Chondrocyte (in vitro differentiated cells): ENCODE measurements around the gene COA6. TPM values are rescaled to one million over a fixed set of nuclear protein-coding genes. Genes with fewer than 3 reads are reported as not detected.

Experiments used
- DNase-seq: peaks from one replicate; pipeline ENCODE4 v3.0.0; 2021; ENCODE audit warnings: mixed read lengths, low spot score
- H3K27ac Mint-ChIP-seq: one replicate; pipeline ENCODE4 v1.8.0; 2021; ENCODE audit warnings: mild to moderate bottlenecking, moderate library complexity, mixed read lengths; ENCODE audit not compliant: unreplicated experiment
- H3K27me3 Mint-ChIP-seq: 2 replicates; pipeline ENCODE4 v1.8.0; 2021; ENCODE audit warnings: low read depth, mixed read lengths
- H3K36me3 Mint-ChIP-seq: 2 replicates; pipeline ENCODE4 v1.8.0; 2021; ENCODE audit warnings: low read depth, mixed read lengths
- H3K4me1 Mint-ChIP-seq: 2 replicates; pipeline ENCODE4 v1.8.0; 2021; ENCODE audit warnings: low read depth, mild to moderate bottlenecking, mixed read lengths
- H3K4me3 Mint-ChIP-seq: one replicate; pipeline ENCODE4 v1.8.0; 2021; ENCODE audit warnings: mild to moderate bottlenecking, moderate library complexity, mixed read lengths; ENCODE audit not compliant: unreplicated experiment
- H3K9me3 Mint-ChIP-seq: 2 replicates; pipeline ENCODE4 v1.8.0; 2021; ENCODE audit warnings: low read depth, mixed read lengths
- CTCF ChIP-seq: fragments of 200-600 bp; sonication (generic); IDR thresholded peaks from 2 replicates; pipeline ENCODE4 v1.5.0; 2021; ENCODE audit warnings: antibody characterized with exemption, mild to moderate bottlenecking, moderate library complexity
- total RNA-seq: library from RNA; stranded (reverse); gene quantifications from 3 replicates; pipeline ENCODE4 v1.2.1, GENCODE V29; 2021

COA6 gene
- total RNA-seq, 1 donor from 2014 or later: 16.1 TPM

- no peaks in the 10 kb centered on the region for H3K27me3 Mint-ChIP-seq
- no peak for DNase-seq
- no peak overlapping the region for H3K4me3 Mint-ChIP-seq
- H3K9me3 Mint-ChIP-seq: no peaks in the 10 kb centered on the region
- H3K27ac Mint-ChIP-seq: no peak overlapping the region
- H3K36me3 Mint-ChIP-seq: peaks cover 10% of the 10 kb centered on the region
- no peaks in the 10 kb centered on the region for H3K4me1 Mint-ChIP-seq
- TF ChIP-seq CTCF: no peak
Measured at GRCh38 chr1:234401658-234402057, 28.4 kb downstream of the COA6 start.

DNA sequence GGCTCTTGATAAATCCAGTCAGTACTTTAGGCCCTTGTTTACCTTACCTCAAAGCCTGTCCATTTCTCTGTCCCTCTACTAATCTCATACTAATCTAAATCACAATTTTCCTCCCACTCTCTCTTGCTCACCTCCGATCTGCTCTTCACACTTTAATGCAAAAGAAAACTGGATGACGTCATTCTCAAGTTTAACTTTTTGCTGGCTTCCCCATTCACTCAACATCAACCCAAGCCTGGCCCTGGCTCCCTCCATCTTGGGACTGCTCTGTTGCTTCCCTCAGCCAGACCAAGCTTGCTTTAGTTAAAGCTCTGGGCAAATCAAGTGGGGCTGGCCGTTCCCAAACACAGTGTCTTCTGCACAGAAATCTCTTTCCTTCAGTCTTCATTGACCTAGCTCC lies 29.7 kb downstream of the COA6 start:
- Mint-ChIP-seq H3K36me3 (peaks cover 11% of the 10 kb centered on the region), H3K27me3 (no peaks in the 10 kb centered on the region), H3K27ac (no peak overlapping the region), H3K4me3 (no peak overlapping the region), H3K4me1 (no peaks in the 10 kb centered on the region), H3K9me3 (no peaks in the 10 kb centered on the region)
- DNase-seq: no peak
- TF ChIP-seq CTCF: no peak

DNA sequence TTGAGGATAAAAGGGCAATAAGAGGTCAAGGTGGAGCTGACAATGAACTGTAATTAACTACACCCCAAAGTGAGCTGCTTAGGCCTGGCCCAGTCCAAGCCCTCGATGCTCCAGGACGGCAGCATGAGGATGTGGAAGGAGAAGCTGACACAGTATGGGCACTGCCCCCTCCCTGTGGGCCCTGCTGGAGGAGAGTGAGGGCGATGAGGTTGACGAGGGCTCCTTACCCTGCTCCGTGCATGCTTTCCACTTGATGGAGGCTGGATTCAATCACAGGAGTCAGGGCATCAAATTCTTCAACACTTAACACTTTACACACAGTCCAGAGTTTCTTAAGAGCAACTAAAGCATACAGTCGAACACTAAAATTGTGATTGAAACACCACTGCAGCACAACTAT lies 32.4 kb downstream of the COA6 start:
- no peaks in the 10 kb centered on the region for H3K27me3 Mint-ChIP-seq
- no peaks in the 10 kb centered on the region for H3K4me1 Mint-ChIP-seq
- no peak overlapping the region for H3K4me3 Mint-ChIP-seq
- H3K27ac Mint-ChIP-seq: no peak overlapping the region
- no peak for DNase-seq
- H3K9me3 Mint-ChIP-seq: no peaks in the 10 kb centered on the region
- H3K36me3 Mint-ChIP-seq: peaks cover 13% of the 10 kb centered on the region
- no peak for TF ChIP-seq CTCF

GRCh38 chr1:234406871-234407270 lies 33.6 kb downstream of the COA6 start:
- no peaks in the 10 kb centered on the region for H3K27me3 Mint-ChIP-seq
- no peaks in the 10 kb centered on the region for H3K4me1 Mint-ChIP-seq
- no peak overlapping the region for H3K4me3 Mint-ChIP-seq
- DNase-seq: no peak
- H3K27ac Mint-ChIP-seq: no peak overlapping the region
- H3K36me3 Mint-ChIP-seq: peaks cover 13% of the 10 kb centered on the region
- H3K9me3 Mint-ChIP-seq: no peaks in the 10 kb centered on the region
- TF ChIP-seq CTCF: no peak

GRCh38 chr1:234408757-234409156 lies 35.5 kb downstream of the COA6 start:
- Mint-ChIP-seq H3K27me3 (no peaks in the 10 kb centered on the region), H3K4me3 (no peak overlapping the region), H3K9me3 (no peaks in the 10 kb centered on the region), H3K4me1 (no peaks in the 10 kb centered on the region), H3K36me3 (peaks cover 11% of the 10 kb centered on the region), H3K27ac (no peak overlapping the region)
- no peak for DNase-seq
- no peak for TF ChIP-seq CTCF
